HepG2 (cell line): ENCODE data around the gene GPR107. TPM values are rescaled to one million over a fixed set of nuclear protein-coding genes. Genes with fewer than 3 reads are reported as not detected.

Source experiments
- ATAC-seq: fragments of 200-7000 bp; cut with Tn5 transposase; 3 replicates; pipeline ENCODE4 v1.9.1; 2020; ENCODE audit warnings: mild to moderate bottlenecking, moderate library complexity
- BruUV-seq: library from RNA; stranded (reverse); fragments of 400-500 nt; replicated peaks from 2 replicates; lab custom pipeline; 2021; lab: Mats Ljungman, UMichigan
- CTCF ChIA-PET: fragments of 300-600 bp; formaldehyde crosslinking; extraction: SDS; loops from one replicate; lab custom pipeline; 2021; ENCODE audit warnings: low total read pairs, inconsistent platforms, low intra/inter-chr PET ratio; lab: Yijun Ruan, JAX
- POLR2A ChIA-PET: fragments of 350-600 bp; sonication (Branson Sonifier 250); formaldehyde crosslinking; loops from one replicate; lab custom pipeline; 2020; ENCODE audit warnings: antibody characterized with exemption, inconsistent platforms; lab: Yijun Ruan, JAX
- DNase-seq: peaks from one replicate; pipeline ENCODE4 v3.0.0-alpha.2; 2015; ENCODE audit warnings: low spot score
- FAIRE-seq: peaks from 3 replicates; lab custom pipeline; 2011; peaks lifted over from hg19 to GRCh38; lab: Jason Lieb, UNC
- H2AFZ ChIP-seq: one replicate; pipeline ENCODE4 v1.6.1; 2011; ENCODE audit warnings: low read length, inconsistent platforms
- H3K27ac ChIP-seq: fragments of 300-600 bp; 3 replicates; pipeline ENCODE4 v1.8.0; 2011; ENCODE audit warnings: mixed run types, mild to moderate bottlenecking, mixed read lengths, low read length, inconsistent platforms; ENCODE audit not compliant: insufficient read depth; ENCODE audit errors: extremely low read length
- H3K27me3 ChIP-seq, 2 experiments: fragments of 200-600 bp in 1 of 2; 2 replicates in 1 of 2; 3 replicates in 1 of 2; pipeline versions ENCODE4 v1.6.0 to v1.8.0; 2011; ENCODE audit warnings: low read length in 2 of 2, mild to moderate bottlenecking in 2 of 2, moderate library complexity in 2 of 2, inconsistent platforms in 1 of 2; ENCODE audit not compliant: insufficient read depth in 2 of 2, control insufficient read depth in 1 of 2
- H3K36me3 ChIP-seq, 2 experiments: fragments of 200-600 bp in 1 of 2; replicated peaks in 1 of 2; 2 replicates in 1 of 2; 3 replicates in 1 of 2; pipeline versions ENCODE4 v1.5.1 to v1.8.0; 2011; ENCODE audit warnings: low read length in 2 of 2, inconsistent platforms in 1 of 2; ENCODE audit not compliant: insufficient read depth in 2 of 2, control insufficient read depth in 1 of 2
- H3K4me1 ChIP-seq: 2 replicates; pipeline ENCODE4 v1.5.1; 2012; ENCODE audit warnings: low read length, inconsistent platforms; ENCODE audit not compliant: insufficient read depth
- H3K4me2 ChIP-seq: 2 replicates; pipeline ENCODE4 v1.6.0; 2011; ENCODE audit warnings: low read depth, low read length, inconsistent platforms
- H3K4me3 ChIP-seq, 3 experiments: fragments of 200-600 bp in 1 of 3; sonication (generic), shearing (Covaris generic) in 1 of 3; replicated peaks in 1 of 3; 2 replicates each; pipeline ENCODE4 v1.5.1; 2011 to 2016; ENCODE audit warnings: low read length in 3 of 3, inconsistent platforms in 2 of 3, low read depth in 2 of 3, mild to moderate bottlenecking in 2 of 3, control low read depth in 1 of 3, mixed read lengths in 1 of 3; ENCODE audit not compliant: insufficient read depth in 1 of 3
- H3K79me2 ChIP-seq: one replicate; pipeline ENCODE4 v1.6.1; 2011; ENCODE audit warnings: low read length, inconsistent platforms; ENCODE audit not compliant: insufficient read depth
- H3K9ac ChIP-seq: 2 replicates; pipeline ENCODE4 v1.6.0; 2011; ENCODE audit warnings: mild to moderate bottlenecking, low read depth, low read length, inconsistent platforms; ENCODE audit not compliant: insufficient read depth
- H3K9me3 ChIP-seq: 2 replicates; pipeline ENCODE4 v1.5.1; 2012; ENCODE audit warnings: mild to moderate bottlenecking, low read length
- H4K20me1 ChIP-seq: 2 replicates; pipeline ENCODE4 v1.6.0; 2011; ENCODE audit warnings: inconsistent platforms, mild to moderate bottlenecking, low read length, moderate library complexity; ENCODE audit not compliant: insufficient read depth
- HDAC2 ChIP-seq: sonication (generic); formaldehyde crosslinking; IDR thresholded peaks from 2 replicates; pipeline ENCODE4 v1.4.0; 2020; ENCODE audit warnings: missing genetic modification reagents
- PHF21A ChIP-seq: sonication (generic); formaldehyde crosslinking; IDR thresholded peaks from 2 replicates; pipeline ENCODE4 v1.5.0; 2020; ENCODE audit warnings: mild to moderate bottlenecking, missing genetic modification reagents
- ZBTB33 ChIP-seq: sonication (generic); formaldehyde crosslinking; IDR thresholded peaks from 2 replicates; pipeline ENCODE4 v1.4.0; 2020; ENCODE audit warnings: missing genetic modification reagents
- ZNF251 ChIP-seq: sonication (generic); formaldehyde crosslinking; IDR thresholded peaks from 2 replicates; pipeline ENCODE4 v1.9.0; 2021; ENCODE audit warnings: mild to moderate bottlenecking, missing genetic modification reagents
- ZNF550 ChIP-seq: sonication (generic); formaldehyde crosslinking; IDR thresholded peaks from 2 replicates; pipeline ENCODE4 v1.4.0; 2020; ENCODE audit warnings: mild to moderate bottlenecking, missing genetic modification reagents, borderline replicate concordance
- ZNF674 ChIP-seq: sonication (generic); formaldehyde crosslinking; IDR thresholded peaks from 2 replicates; pipeline ENCODE4 v1.5.0; 2020; ENCODE audit warnings: low read depth, mild to moderate bottlenecking, missing genetic modification reagents
- WGBS: methylation state at CpG from one replicate; pipeline ENCODE4 v1.1.6; 2017; ENCODE audit warnings: low lambda C conversion rate; 5-methylcytosine and 5-hydroxymethylcytosine counted together
- in situ Hi-C: cut with HindIII; loops from 2 replicates; pipeline ENCODE4 v1.10.0; 2017; ENCODE audit warnings: low pct_unique_long_range_greater_than_20kb; ENCODE audit not compliant: extremely low pct_ligation_motif_present
- intact Hi-C: fragments of 100-400 bp; cut with micrococcal nuclease; formaldehyde crosslinking; loops from one replicate; pipeline ENCODE4 v1.10.0; 2022; ENCODE audit not compliant: unreplicated experiment
- polyA plus RNA-seq, 8 experiments: library from polyadenylated mRNA; depleted of rRNA in 3 of 8; stranded (reverse) in 7 of 8; unstranded in 1 of 8; fragments of >200 nt; fragmentation: Illumina TruSeq in 4 of 8; extraction: Trizol in 4 of 8; gene quantifications; 2 replicates each; pipeline versions ENCODE4 v1.2.1 to v1.2.3, GENCODE V29; 2011 to 2016; ENCODE audit warnings: low read depth in 4 of 8, missing spikeins in 1 of 8, mixed read lengths in 1 of 8; ENCODE audit not compliant: insufficient read depth in 1 of 8
- total RNA-seq, 5 experiments: library from RNA; depleted of rRNA; stranded (reverse); fragments of >200 nt; fragmentation: Illumina TruSeq; extraction: Trizol; gene quantifications; 2 replicates each; pipeline ENCODE4 v1.2.3, GENCODE V29; 2016; ENCODE audit warnings: low read depth in 1 of 5
- TF ChIP-seq, protein P1 (sequence below): sonication (generic); formaldehyde crosslinking; IDR thresholded peaks from 2 replicates; pipeline ENCODE4 v1.5.1; 2020; ENCODE audit warnings: missing genetic modification reagents, mild to moderate bottlenecking, borderline replicate concordance
- TF ChIP-seq, protein P2 (sequence below), 2 experiments: sonication (generic) in 1 of 2; formaldehyde crosslinking in 1 of 2; IDR thresholded peaks; 2 replicates each; pipeline versions ENCODE4 v1.5.1 to v1.6.1; 2011 to 2020; ENCODE audit warnings: borderline replicate concordance in 1 of 2, low read depth in 1 of 2, low read length in 1 of 2, mild to moderate bottlenecking in 1 of 2, missing genetic modification reagents in 1 of 2, moderate library complexity in 1 of 2

The GPR107 gene
- total and polyA plus RNA-seq, 2 of the 13 experiments (the other 11 are each of a cell fraction or from before 2014, with no cell fraction given), result 22.5 to 24.4 TPM

DNA sequence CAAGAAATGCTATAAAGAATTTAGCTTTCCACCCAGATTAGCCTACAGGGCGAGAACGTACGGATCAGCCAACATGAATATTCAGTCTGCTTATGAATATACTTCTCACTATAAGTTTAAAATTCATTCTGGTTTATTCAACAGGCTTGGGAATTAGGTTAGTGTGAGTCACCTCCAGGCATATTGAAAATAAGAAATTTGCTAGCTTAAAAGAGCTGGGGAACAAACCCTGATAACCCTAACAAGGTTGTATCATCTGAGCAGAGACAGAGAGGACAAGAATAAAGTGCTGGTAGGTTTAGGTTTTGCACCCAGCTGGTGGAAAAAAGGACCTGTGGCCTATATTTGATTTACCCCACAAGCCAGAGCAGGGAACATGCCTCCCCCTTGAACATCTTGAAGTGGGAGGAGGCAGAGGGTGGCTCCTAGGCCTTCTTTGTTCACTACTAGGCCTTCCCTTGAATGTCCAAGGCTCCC, 23.0 kb upstream of the GPR107 start:
- WGBS, result 100% methylated on average over 3 of the region's 3 CpGs
- in situ Hi-C loops (no loop called here), intact Hi-C loops (no loop called here)
- H3K27ac ChIP-seq, result peak overlapping the region; percentile 9
- H3K9ac ChIP-seq, result no peak overlapping the region
- ChIA-PET CTCF (no interaction called here), POLR2A (interaction anchor here (1.3 kb wide), 1 partner anchor 13 kb away, joined by 4 read pairs; the partner anchor contains the start of gene FNBP1)
- H2AFZ ChIP-seq, result no peak overlapping the region
- no peaks in the 10 kb centered on the region for H3K27me3 ChIP-seq
- H3K9me3 ChIP-seq, result no peaks in the 10 kb centered on the region
- no peak overlapping the region for H3K4me2 ChIP-seq
- no TSS peak for BruUV-seq
- no peak for TF ChIP-seq HDAC2 (CRISPR knock-in tag)
- no peak for ATAC-seq
- FAIRE-seq, result no peak
- peaks cover 66% of the 10 kb centered on the region for H3K4me1 ChIP-seq
- no peaks in the 10 kb centered on the region for H4K20me1 ChIP-seq
- no peak for DNase-seq
- H3K36me3 ChIP-seq, result no peaks in the 10 kb centered on the region; a peak in 1 of 5 replicates
- H3K79me2 ChIP-seq, result peaks cover 54% of the 10 kb centered on the region
- no peak overlapping the region for H3K4me3 ChIP-seq

GRCh38 chr9:130034570-130034969, 19.1 kb upstream of the GPR107 start:
- H3K4me3 ChIP-seq, result no peak overlapping the region
- H2AFZ ChIP-seq, result no peak overlapping the region
- H3K79me2 ChIP-seq, result peaks cover 51% of the 10 kb centered on the region
- no peaks in the 10 kb centered on the region for H3K27me3 ChIP-seq
- no peak overlapping the region for H3K27ac ChIP-seq
- H3K9me3 ChIP-seq, result no peaks in the 10 kb centered on the region
- DNase-seq (no peak), ATAC-seq (no peak), FAIRE-seq (no peak)
- H3K9ac ChIP-seq, result no peak overlapping the region
- H3K4me1 ChIP-seq, result peaks cover 39% of the 10 kb centered on the region
- H4K20me1 ChIP-seq, result 0 out of 2 replicates have a peak, but pooled peaks cover 3% of the 10 kb centered on the region
- H3K36me3 ChIP-seq, result no peaks in the 10 kb centered on the region; a peak in 1 of 5 replicates
- intact Hi-C loops (no loop called here), in situ Hi-C loops (no loop called here)
- no TSS peak for BruUV-seq
- POLR2A ChIA-PET, result no interaction called here
- no peak overlapping the region for H3K4me2 ChIP-seq
- 97% methylated on average over 1 of the region's 1 CpG for WGBS
- CTCF ChIA-PET, result no interaction called here
- TF ChIP-seq ZNF251 (no peak), ZNF674 (CRISPR knock-in tag) (no peak), PHF21A (CRISPR knock-in tag) (no peak), ZNF550 (CRISPR knock-in tag) (no peak), ZBTB33 (CRISPR knock-in tag) (no peak)
- TF ChIP-seq, protein P1, sequence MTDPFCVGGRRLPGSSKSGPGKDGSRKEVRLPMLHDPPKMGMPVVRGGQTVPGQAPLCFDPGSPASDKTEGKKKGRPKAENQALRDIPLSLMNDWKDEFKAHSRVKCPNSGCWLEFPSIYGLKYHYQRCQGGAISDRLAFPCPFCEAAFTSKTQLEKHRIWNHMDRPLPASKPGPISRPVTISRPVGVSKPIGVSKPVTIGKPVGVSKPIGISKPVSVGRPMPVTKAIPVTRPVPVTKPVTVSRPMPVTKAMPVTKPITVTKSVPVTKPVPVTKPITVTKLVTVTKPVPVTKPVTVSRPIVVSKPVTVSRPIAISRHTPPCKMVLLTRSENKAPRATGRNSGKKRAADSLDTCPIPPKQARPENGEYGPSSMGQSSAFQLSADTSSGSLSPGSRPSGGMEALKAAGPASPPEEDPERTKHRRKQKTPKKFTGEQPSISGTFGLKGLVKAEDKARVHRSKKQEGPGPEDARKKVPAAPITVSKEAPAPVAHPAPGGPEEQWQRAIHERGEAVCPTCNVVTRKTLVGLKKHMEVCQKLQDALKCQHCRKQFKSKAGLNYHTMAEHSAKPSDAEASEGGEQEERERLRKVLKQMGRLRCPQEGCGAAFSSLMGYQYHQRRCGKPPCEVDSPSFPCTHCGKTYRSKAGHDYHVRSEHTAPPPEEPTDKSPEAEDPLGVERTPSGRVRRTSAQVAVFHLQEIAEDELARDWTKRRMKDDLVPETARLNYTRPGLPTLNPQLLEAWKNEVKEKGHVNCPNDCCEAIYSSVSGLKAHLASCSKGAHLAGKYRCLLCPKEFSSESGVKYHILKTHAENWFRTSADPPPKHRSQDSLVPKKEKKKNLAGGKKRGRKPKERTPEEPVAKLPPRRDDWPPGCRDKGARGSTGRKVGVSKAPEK, result no peak
- TF ChIP-seq, protein P2, sequence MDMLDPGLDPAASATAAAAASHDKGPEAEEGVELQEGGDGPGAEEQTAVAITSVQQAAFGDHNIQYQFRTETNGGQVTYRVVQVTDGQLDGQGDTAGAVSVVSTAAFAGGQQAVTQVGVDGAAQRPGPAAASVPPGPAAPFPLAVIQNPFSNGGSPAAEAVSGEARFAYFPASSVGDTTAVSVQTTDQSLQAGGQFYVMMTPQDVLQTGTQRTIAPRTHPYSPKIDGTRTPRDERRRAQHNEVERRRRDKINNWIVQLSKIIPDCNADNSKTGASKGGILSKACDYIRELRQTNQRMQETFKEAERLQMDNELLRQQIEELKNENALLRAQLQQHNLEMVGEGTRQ (IDR thresholded peaks at IDR 0.05; ENCODE audit: low read depth, low read length), result no peak
- TF ChIP-seq, protein P2 (CRISPR knock-in tag; IDR thresholded peaks at IDR 0.05; ENCODE audit: borderline replicate concordance), result no peak
